GM23338 (cell line): Measurements from ENCODE around the gene SRRT. TPM values are rescaled to one million over a fixed set of nuclear protein-coding genes. Genes with fewer than 3 reads are reported as not detected.
A peak's percentile ranks its signal among the peaks of the same experiment; 100 is the strongest.

ENCODE experiments used
- ATAC-seq: fragments of 200-7000 bp; cut with Tn5 transposase; 3 replicates; pipeline ENCODE4 v1.9.1; 2020
- DNase-seq: peaks from one replicate; pipeline ENCODE4 v3.0.0-alpha.2; 2015; ENCODE audit warnings: low spot score
- H2AFZ ChIP-seq: fragments of 200-600 bp; sonication (generic); 2 replicates; pipeline ENCODE4 v1.8.0; 2016; ENCODE audit warnings: antibody characterized with exemption, mild to moderate bottlenecking, moderate library complexity
- H3F3A ChIP-seq: fragments of 200-600 bp; sonication (generic); replicated peaks from 2 replicates; pipeline ENCODE4 v1.8.0; 2017; ENCODE audit warnings: antibody characterized with exemption, mixed run types, low read depth
- H3K27ac ChIP-seq: fragments of 200-600 bp; sonication (generic); 2 replicates; pipeline ENCODE4 v1.6.1; 2016; ENCODE audit warnings: low read depth
- H3K27me3 ChIP-seq: fragments of 200-600 bp; sonication (generic); 2 replicates; pipeline ENCODE4 v1.8.0; 2016; ENCODE audit warnings: mild to moderate bottlenecking, mixed run types, moderate library complexity; ENCODE audit not compliant: insufficient read depth
- H3K36me3 ChIP-seq: fragments of 200-600 bp; sonication (generic); 2 replicates; pipeline ENCODE4 v1.8.0; 2016; ENCODE audit warnings: mild to moderate bottlenecking; ENCODE audit not compliant: insufficient read depth
- H3K4me1 ChIP-seq: fragments of 200-600 bp; sonication (generic); 2 replicates; pipeline ENCODE4 v1.8.0; 2016; ENCODE audit warnings: mild to moderate bottlenecking, moderate library complexity; ENCODE audit not compliant: insufficient read depth
- H3K4me2 ChIP-seq: fragments of 200-600 bp; sonication (generic); 2 replicates; pipeline ENCODE4 v1.7.1; 2017; ENCODE audit warnings: mixed run types
- H3K4me3 ChIP-seq: fragments of 200-600 bp; sonication (generic); 2 replicates; pipeline ENCODE4 v1.6.1; 2016; ENCODE audit warnings: mixed run types
- H3K79me2 ChIP-seq: fragments of 200-600 bp; sonication (generic); replicated peaks from 2 replicates; pipeline ENCODE4 v1.8.0; 2017; ENCODE audit warnings: mild to moderate bottlenecking; ENCODE audit not compliant: insufficient read depth
- H3K9me2 ChIP-seq: fragments of 200-600 bp; sonication (generic); 2 replicates; pipeline ENCODE4 v1.8.0; 2017; ENCODE audit not compliant: insufficient read depth
- H4K20me1 ChIP-seq: fragments of 200-600 bp; sonication (generic); replicated peaks from 2 replicates; pipeline ENCODE4 v1.8.0; 2017; ENCODE audit warnings: mild to moderate bottlenecking; ENCODE audit not compliant: insufficient read depth
- H3K27ac Mint-ChIP-seq: 2 replicates; pipeline ENCODE4 v1.8.0; 2020; ENCODE audit warnings: inconsistent platforms, mild to moderate bottlenecking, moderate library complexity, mixed read lengths
- H3K27me3 Mint-ChIP-seq: 3 replicates; pipeline ENCODE4 v1.8.0; 2022; ENCODE audit warnings: low read depth, mild to moderate bottlenecking, moderate library complexity, mixed read lengths, inconsistent platforms; ENCODE audit not compliant: insufficient read depth, poor library complexity
- H3K36me3 Mint-ChIP-seq: 3 replicates; pipeline ENCODE4 v1.8.0; 2021; ENCODE audit warnings: low read depth, mild to moderate bottlenecking, inconsistent platforms, moderate library complexity, mixed read lengths
- H3K4me1 Mint-ChIP-seq: 3 replicates; pipeline ENCODE4 v1.8.0; 2020; ENCODE audit warnings: mild to moderate bottlenecking, inconsistent platforms, mixed read lengths
- H3K4me3 Mint-ChIP-seq: 3 replicates; pipeline ENCODE4 v1.8.0; 2021; ENCODE audit warnings: moderate library complexity, mild to moderate bottlenecking, inconsistent platforms, mixed read lengths
- H3K9me3 Mint-ChIP-seq: 3 replicates; pipeline ENCODE4 v1.8.0; 2020; ENCODE audit warnings: moderate library complexity, mild to moderate bottlenecking, inconsistent platforms, mixed read lengths
- CREB1 ChIP-seq: fragments of 250-450 bp; sonication (Bioruptor Pico); IDR thresholded peaks from 2 replicates; pipeline ENCODE4 v1.5.0; 2020; ENCODE audit warnings: low read depth, mild to moderate bottlenecking, moderate library complexity
- EZH2 ChIP-seq: fragments of 200-600 bp; sonication (generic); IDR thresholded peaks from one replicate; pipeline ENCODE4 v1.8.0; 2017; ENCODE audit warnings: antibody characterized with exemption, mild to moderate bottlenecking, low read depth; ENCODE audit not compliant: unreplicated experiment
- EZH2phosphoT487 ChIP-seq: fragments of 200-600 bp; sonication (generic); IDR thresholded peaks from one replicate; pipeline ENCODE4 v1.8.1; 2018; ENCODE audit warnings: antibody characterized with exemption; ENCODE audit not compliant: unreplicated experiment
- JUNB ChIP-seq: IDR thresholded peaks from one replicate; pipeline ENCODE4 v1.6.1; 2016; ENCODE audit warnings: antibody characterized with exemption; ENCODE audit not compliant: unreplicated experiment
- POLR2AphosphoS5 ChIP-seq: IDR thresholded peaks from 2 replicates; pipeline ENCODE4 v1.6.1; 2016; ENCODE audit warnings: antibody characterized with exemption, low read depth
- REST ChIP-seq: IDR thresholded peaks from one replicate; pipeline ENCODE4 v1.6.1; 2018; ENCODE audit warnings: antibody characterized with exemption; ENCODE audit not compliant: unreplicated experiment
- STAT1 ChIP-seq: IDR thresholded peaks from one replicate; pipeline ENCODE4 v1.6.1; 2016; ENCODE audit warnings: antibody characterized with exemption; ENCODE audit not compliant: unreplicated experiment
- ZNF114 ChIP-seq: fragments of 250-450 bp; sonication (Bioruptor Pico); IDR thresholded peaks from 2 replicates; pipeline ENCODE4 v1.5.0; 2020; ENCODE audit warnings: mild to moderate bottlenecking, moderate library complexity
- ZNF331 ChIP-seq: fragments of 250-450 bp; sonication (Bioruptor Pico); IDR thresholded peaks from 2 replicates; pipeline ENCODE4 v1.5.0; 2020; ENCODE audit warnings: low read depth, mild to moderate bottlenecking, moderate library complexity
- ZNF462 ChIP-seq: fragments of 250-450 bp; sonication (Bioruptor Pico); IDR thresholded peaks from 2 replicates; pipeline ENCODE4 v1.5.0; 2020; ENCODE audit warnings: mild to moderate bottlenecking, moderate library complexity
- polyA plus RNA-seq: library from polyadenylated mRNA; unstranded; fragments of >200 nt; fragmentation: Nextera tagmentation; extraction: Ambion mirVana; gene quantifications from 2 replicates; pipeline ENCODE4 v1.2.1, GENCODE V29; 2016
- total RNA-seq: library from RNA; depleted of rRNA; stranded (reverse); fragments of >200 nt; shearing (Covaris generic); gene quantifications from 2 replicates; pipeline ENCODE4 v1.2.3, GENCODE V29; 2014

The SRRT gene
- total and polyA plus RNA-seq, 2 experiments from 2014 or later, result 113 to 140 TPM

GRCh38 chr7:100865938-100866728 is 8.8 kb upstream of the SRRT start (continued):
- TF ChIP-seq REST (no peak), JUNB (no peak), ZNF114 (CRISPR knock-in tag) (no peak), EZH2phosphoT487 (no peak), STAT1 (no peak), ZNF331 (CRISPR knock-in tag) (no peak), EZH2 (no peak), CREB1 (CRISPR knock-in tag) (no peak)

GRCh38 chr7:100866729-100867039 is 8.2 kb upstream of the SRRT start:
- peaks cover 59% of the 10 kb centered on the region for H3K36me3 Mint-ChIP-seq
- Histone ChIP-seq H3K27ac (peak overlapping the region; percentile 97), H3K4me3 (peak overlapping the region; percentile 100), H4K20me1 (0 out of 2 replicates have a peak, but pooled peaks cover 3% of the 10 kb centered on the region), H3K27me3 (no peaks in the 10 kb centered on the region), H3F3A (peaks cover 13% of the 10 kb centered on the region; the same call in 1 of the 2 replicates), H3K9me2 (no peaks in the 10 kb centered on the region), H3K36me3 (peaks cover 7% of the 10 kb centered on the region; the same call in 1 of the 2 replicates), H3K79me2 (peaks cover 18% of the 10 kb centered on the region), H3K4me2 (peak overlapping the region; percentile 91), H3K4me1 (peaks cover 11% of the 10 kb centered on the region), H2AFZ (peak overlapping the region; percentile 49; the same call in 1 of the 2 replicates)
- no peak for TF ChIP-seq CREB1 (CRISPR knock-in tag)
- TF ChIP-seq EZH2, result no peak
- no peak for TF ChIP-seq STAT1
- no peak for TF ChIP-seq ZNF462
- TF ChIP-seq POLR2AphosphoS5, result no peak
- peaks cover 14% of the 10 kb centered on the region; the same call in 2 of the 3 replicates for H3K4me1 Mint-ChIP-seq
- H3K4me3 Mint-ChIP-seq, result peak overlapping the region; percentile 94
- no peak for ATAC-seq
- peak overlapping the region; percentile 99 for H3K27ac Mint-ChIP-seq
- H3K9me3 Mint-ChIP-seq, result no peaks in the 10 kb centered on the region; the same call in 2 of the 3 replicates
- no peak for DNase-seq
- H3K27me3 Mint-ChIP-seq, result peaks cover 19% of the 10 kb centered on the region
